HepG2 (cell line): ENCODE results near the gene OSGIN1. TPM values are rescaled to one million over a fixed set of nuclear protein-coding genes. Genes with fewer than 3 reads are reported as not detected.

ENCODE experiments used
- HDAC2 ChIP-seq: sonication (generic); formaldehyde crosslinking; IDR thresholded peaks from 2 replicates; pipeline ENCODE4 v1.4.0; 2020; ENCODE audit warnings: missing genetic modification reagents
- HES4 ChIP-seq: sonication (generic); formaldehyde crosslinking; IDR thresholded peaks from 2 replicates; pipeline ENCODE4 v1.9.0; 2021; ENCODE audit warnings: mild to moderate bottlenecking, missing genetic modification reagents, borderline replicate concordance
- HMGA1 ChIP-seq: sonication (generic); formaldehyde crosslinking; conservative IDR thresholded peaks from 2 replicates; pipeline ENCODE4 v1.4.0; 2020; ENCODE audit warnings: missing genetic modification reagents
- KAT2B ChIP-seq: fragments of 150-350 bp; IDR thresholded peaks from 2 replicates; pipeline ENCODE4 v1.6.1; 2014; ENCODE audit warnings: low read depth, low read length, borderline replicate concordance
- MATR3 ChIP-seq: sonication (generic); formaldehyde crosslinking; IDR thresholded peaks from 2 replicates; pipeline ENCODE4 v1.4.0; 2020; ENCODE audit warnings: missing genetic modification reagents
- MTF2 ChIP-seq: sonication (generic); formaldehyde crosslinking; IDR thresholded peaks from 2 replicates; pipeline ENCODE4 v1.5.0; 2020; ENCODE audit warnings: missing genetic modification reagents, borderline replicate concordance
- NCOR1 ChIP-seq: fragments of 200-600 bp; sonication (generic); IDR thresholded peaks from 2 replicates; pipeline ENCODE4 v1.7.0; 2017; ENCODE audit warnings: antibody characterized with exemption, low read length, borderline replicate concordance
- NPAS2 ChIP-seq: sonication (generic); formaldehyde crosslinking; IDR thresholded peaks from 2 replicates; pipeline ENCODE4 v1.8.0; 2022; ENCODE audit warnings: mild to moderate bottlenecking, missing genetic modification reagents, borderline replicate concordance
- PCBP2 ChIP-seq: fragments of 200-400 bp; formaldehyde crosslinking; optimal IDR thresholded peaks from 2 replicates; pipeline ENCODE3; 2018; ENCODE audit warnings: low read length, low read depth; ENCODE audit not compliant: poor library complexity, severe bottlenecking
- REL ChIP-seq: sonication (generic); formaldehyde crosslinking; conservative IDR thresholded peaks from 2 replicates; pipeline ENCODE4 v1.8.0; 2022; ENCODE audit warnings: mild to moderate bottlenecking, missing genetic modification reagents, moderate library complexity
- SMC3 ChIP-seq: IDR thresholded peaks from 2 replicates; pipeline ENCODE4 v1.6.1; 2011; ENCODE audit warnings: low read length, improper control_type of control experiment
- YEATS4 ChIP-seq: sonication (generic); formaldehyde crosslinking; IDR thresholded peaks from 2 replicates; pipeline ENCODE4 v1.4.0; 2020; ENCODE audit warnings: missing genetic modification reagents, borderline replicate concordance
- ZNF263 ChIP-seq: sonication (generic); formaldehyde crosslinking; IDR thresholded peaks from 2 replicates; pipeline ENCODE4 v1.4.0; 2020; ENCODE audit warnings: missing genetic modification reagents
- ZNF563 ChIP-seq: sonication (generic); formaldehyde crosslinking; IDR thresholded peaks from 2 replicates; pipeline ENCODE4 v1.8.0; 2022; ENCODE audit warnings: mild to moderate bottlenecking, moderate library complexity, missing genetic modification reagents
- ZNF629 ChIP-seq: sonication (generic); formaldehyde crosslinking; conservative IDR thresholded peaks from 2 replicates; pipeline ENCODE4 v1.5.0; 2020; ENCODE audit warnings: missing genetic modification reagents
- ZNF660 ChIP-seq: sonication (generic); formaldehyde crosslinking; IDR thresholded peaks from 2 replicates; pipeline ENCODE4 v1.5.1; 2020; ENCODE audit warnings: mild to moderate bottlenecking, low read depth, missing genetic modification reagents, borderline replicate concordance
- ZZZ3 ChIP-seq: sonication (generic); formaldehyde crosslinking; IDR thresholded peaks from 2 replicates; pipeline ENCODE4 v1.4.0; 2020; ENCODE audit warnings: missing genetic modification reagents, mild to moderate bottlenecking, borderline replicate concordance
- polyA plus RNA-seq, 8 experiments: library from polyadenylated mRNA; depleted of rRNA in 3 of 8; stranded (reverse) in 7 of 8; unstranded in 1 of 8; fragments of >200 nt; fragmentation: Illumina TruSeq in 4 of 8; extraction: Trizol in 4 of 8; gene quantifications; 2 replicates each; pipeline versions ENCODE4 v1.2.1 to v1.2.3, GENCODE V29; 2011 to 2016; ENCODE audit warnings: low read depth in 4 of 8, missing spikeins in 1 of 8, mixed read lengths in 1 of 8; ENCODE audit not compliant: insufficient read depth in 1 of 8
- total RNA-seq, 5 experiments: library from RNA; depleted of rRNA; stranded (reverse); fragments of >200 nt; fragmentation: Illumina TruSeq; extraction: Trizol; gene quantifications; 2 replicates each; pipeline ENCODE4 v1.2.3, GENCODE V29; 2016; ENCODE audit warnings: low read depth in 1 of 5
- TF ChIP-seq, protein P1 (sequence below): sonication (generic); formaldehyde crosslinking; IDR thresholded peaks from 2 replicates; pipeline ENCODE4 v1.5.0; 2020; ENCODE audit warnings: missing genetic modification reagents
- TF ChIP-seq, protein P2 (sequence below): sonication (generic); formaldehyde crosslinking; IDR thresholded peaks from 2 replicates; pipeline ENCODE4 v1.5.0; 2020; ENCODE audit warnings: missing genetic modification reagents
- TF ChIP-seq, protein P3 (sequence below): sonication (generic); formaldehyde crosslinking; IDR thresholded peaks from 2 replicates; pipeline ENCODE4 v1.5.1; 2020; ENCODE audit warnings: mild to moderate bottlenecking, missing genetic modification reagents, borderline replicate concordance
- TF ChIP-seq, protein P4 (sequence below): sonication (generic); formaldehyde crosslinking; IDR thresholded peaks from 2 replicates; pipeline ENCODE4 v1.4.0; 2020; ENCODE audit warnings: missing genetic modification reagents, borderline replicate concordance

The OSGIN1 gene
- total and polyA plus RNA-seq, 2 of the 13 experiments (the other 11 are each of a cell fraction or from before 2014, with no cell fraction given), result 20.5 to 27.1 TPM

DNA sequence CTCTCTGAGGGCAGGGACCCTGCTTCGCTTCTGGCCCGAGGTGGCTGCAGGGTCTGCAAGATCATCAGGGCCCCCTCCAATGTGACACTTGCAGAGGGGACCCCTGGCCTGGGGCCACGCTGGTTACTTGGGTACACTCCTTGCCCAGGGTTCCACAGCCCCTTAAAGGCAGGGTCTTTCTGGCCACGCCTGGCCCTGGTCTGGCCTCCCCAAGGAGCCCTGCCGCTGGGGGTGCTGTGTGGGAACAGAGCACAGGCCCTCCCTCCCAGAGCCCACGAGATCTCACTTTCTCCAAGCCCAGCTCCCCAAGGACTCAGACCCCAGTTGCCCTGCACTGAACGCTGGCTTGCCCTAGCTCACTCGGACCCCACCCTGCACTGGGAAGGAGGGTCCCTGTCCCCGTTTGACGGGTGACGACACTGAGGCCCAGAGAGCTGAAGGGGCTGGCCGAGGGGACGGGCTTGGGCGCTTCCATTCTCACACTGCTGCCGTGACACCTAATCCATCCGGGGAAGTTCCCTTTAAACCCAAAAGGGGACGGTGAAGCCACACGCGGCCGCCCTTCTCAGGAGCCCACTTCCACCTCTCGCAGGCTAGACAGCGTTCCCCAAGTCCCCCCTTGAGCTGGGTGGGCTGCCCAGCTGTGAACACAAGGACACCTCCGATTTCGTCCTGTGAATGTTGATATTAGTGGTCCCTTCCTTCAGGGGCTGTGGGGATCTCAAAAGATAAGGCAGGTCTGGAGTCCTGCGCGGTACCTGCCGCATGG, 26.9 kb upstream of the OSGIN1 start (continued):
- TF ChIP-seq HDAC2 (CRISPR knock-in tag) (no peak), ZZZ3 (0 out of 2 replicates have a peak, but pooled peaks have one; percentile 6), YEATS4 (CRISPR knock-in tag) (0 out of 2 replicates have a peak, but pooled peaks have one; percentile 17), SMC3 (no peak), ZNF563 (CRISPR knock-in tag) (0 out of 2 replicates have a peak, but pooled peaks have one; percentile 27), NCOR1 (no peak), ZNF660 (CRISPR knock-in tag) (0 out of 2 replicates have a peak, but pooled peaks have one; percentile 48), MTF2 (CRISPR knock-in tag) (no peak), HMGA1 (no peak), PCBP2 (no peak), HES4 (CRISPR knock-in tag) (no peak; the same call in 1 of the 2 replicates), REL (CRISPR knock-in tag) (no peak), MATR3 (CRISPR knock-in tag) (no peak), KAT2B (no peak), NPAS2 (CRISPR knock-in tag) (no peak), ZNF629 (CRISPR knock-in tag) (no peak), ZNF263 (CRISPR knock-in tag) (no peak)
- TF ChIP-seq, protein P1, sequence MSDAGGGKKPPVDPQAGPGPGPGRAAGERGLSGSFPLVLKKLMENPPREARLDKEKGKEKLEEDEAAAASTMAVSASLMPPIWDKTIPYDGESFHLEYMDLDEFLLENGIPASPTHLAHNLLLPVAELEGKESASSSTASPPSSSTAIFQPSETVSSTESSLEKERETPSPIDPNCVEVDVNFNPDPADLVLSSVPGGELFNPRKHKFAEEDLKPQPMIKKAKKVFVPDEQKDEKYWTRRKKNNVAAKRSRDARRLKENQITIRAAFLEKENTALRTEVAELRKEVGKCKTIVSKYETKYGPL (CRISPR knock-in tag), result no peak
- TF ChIP-seq, protein P2, sequence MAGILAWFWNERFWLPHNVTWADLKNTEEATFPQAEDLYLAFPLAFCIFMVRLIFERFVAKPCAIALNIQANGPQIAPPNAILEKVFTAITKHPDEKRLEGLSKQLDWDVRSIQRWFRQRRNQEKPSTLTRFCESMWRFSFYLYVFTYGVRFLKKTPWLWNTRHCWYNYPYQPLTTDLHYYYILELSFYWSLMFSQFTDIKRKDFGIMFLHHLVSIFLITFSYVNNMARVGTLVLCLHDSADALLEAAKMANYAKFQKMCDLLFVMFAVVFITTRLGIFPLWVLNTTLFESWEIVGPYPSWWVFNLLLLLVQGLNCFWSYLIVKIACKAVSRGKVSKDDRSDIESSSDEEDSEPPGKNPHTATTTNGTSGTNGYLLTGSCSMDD (CRISPR knock-in tag), result peak; percentile 86; the same call in 1 of the 2 replicates
- TF ChIP-seq, protein P3, sequence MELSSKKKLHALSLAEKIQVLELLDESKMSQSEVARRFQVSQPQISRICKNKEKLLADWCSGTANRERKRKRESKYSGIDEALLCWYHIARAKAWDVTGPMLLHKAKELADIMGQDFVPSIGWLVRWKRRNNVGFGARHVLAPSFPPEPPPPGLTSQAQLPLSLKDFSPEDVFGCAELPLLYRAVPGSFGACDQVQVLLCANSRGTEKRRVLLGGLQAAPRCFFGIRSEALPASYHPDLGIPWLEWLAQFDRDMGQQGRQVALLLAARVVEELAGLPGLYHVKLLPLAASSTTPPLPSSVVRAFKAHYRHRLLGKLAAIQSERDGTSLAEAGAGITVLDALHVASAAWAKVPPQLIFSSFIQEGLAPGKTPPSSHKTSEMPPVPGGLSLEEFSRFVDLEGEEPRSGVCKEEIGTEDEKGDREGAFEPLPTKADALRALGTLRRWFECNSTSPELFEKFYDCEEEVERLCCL, result no peak
- TF ChIP-seq, protein P4, sequence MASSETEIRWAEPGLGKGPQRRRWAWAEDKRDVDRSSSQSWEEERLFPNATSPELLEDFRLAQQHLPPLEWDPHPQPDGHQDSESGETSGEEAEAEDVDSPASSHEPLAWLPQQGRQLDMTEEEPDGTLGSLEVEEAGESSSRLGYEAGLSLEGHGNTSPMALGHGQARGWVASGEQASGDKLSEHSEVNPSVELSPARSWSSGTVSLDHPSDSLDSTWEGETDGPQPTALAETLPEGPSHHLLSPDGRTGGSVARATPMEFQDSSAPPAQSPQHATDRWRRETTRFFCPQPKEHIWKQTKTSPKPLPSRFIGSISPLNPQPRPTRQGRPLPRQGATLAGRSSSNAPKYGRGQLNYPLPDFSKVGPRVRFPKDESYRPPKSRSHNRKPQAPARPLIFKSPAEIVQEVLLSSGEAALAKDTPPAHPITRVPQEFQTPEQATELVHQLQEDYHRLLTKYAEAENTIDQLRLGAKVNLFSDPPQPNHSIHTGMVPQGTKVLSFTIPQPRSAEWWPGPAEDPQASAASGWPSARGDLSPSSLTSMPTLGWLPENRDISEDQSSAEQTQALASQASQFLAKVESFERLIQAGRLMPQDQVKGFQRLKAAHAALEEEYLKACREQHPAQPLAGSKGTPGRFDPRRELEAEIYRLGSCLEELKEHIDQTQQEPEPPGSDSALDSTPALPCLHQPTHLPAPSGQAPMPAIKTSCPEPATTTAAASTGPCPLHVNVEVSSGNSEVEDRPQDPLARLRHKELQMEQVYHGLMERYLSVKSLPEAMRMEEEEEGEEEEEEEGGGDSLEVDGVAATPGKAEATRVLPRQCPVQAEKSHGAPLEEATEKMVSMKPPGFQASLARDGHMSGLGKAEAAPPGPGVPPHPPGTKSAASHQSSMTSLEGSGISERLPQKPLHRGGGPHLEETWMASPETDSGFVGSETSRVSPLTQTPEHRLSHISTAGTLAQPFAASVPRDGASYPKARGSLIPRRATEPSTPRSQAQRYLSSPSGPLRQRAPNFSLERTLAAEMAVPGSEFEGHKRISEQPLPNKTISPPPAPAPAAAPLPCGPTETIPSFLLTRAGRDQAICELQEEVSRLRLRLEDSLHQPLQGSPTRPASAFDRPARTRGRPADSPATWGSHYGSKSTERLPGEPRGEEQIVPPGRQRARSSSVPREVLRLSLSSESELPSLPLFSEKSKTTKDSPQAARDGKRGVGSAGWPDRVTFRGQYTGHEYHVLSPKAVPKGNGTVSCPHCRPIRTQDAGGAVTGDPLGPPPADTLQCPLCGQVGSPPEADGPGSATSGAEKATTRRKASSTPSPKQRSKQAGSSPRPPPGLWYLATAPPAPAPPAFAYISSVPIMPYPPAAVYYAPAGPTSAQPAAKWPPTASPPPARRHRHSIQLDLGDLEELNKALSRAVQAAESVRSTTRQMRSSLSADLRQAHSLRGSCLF, result no peak
